ENCODE measurements around the gene KRT27.
"Not testable (repeated sequence)": the region's sequence is repeated elsewhere in the genome, so short reads cannot be mapped to it uniquely, and the experiment has no call there.

KRT27 gene, protein sequence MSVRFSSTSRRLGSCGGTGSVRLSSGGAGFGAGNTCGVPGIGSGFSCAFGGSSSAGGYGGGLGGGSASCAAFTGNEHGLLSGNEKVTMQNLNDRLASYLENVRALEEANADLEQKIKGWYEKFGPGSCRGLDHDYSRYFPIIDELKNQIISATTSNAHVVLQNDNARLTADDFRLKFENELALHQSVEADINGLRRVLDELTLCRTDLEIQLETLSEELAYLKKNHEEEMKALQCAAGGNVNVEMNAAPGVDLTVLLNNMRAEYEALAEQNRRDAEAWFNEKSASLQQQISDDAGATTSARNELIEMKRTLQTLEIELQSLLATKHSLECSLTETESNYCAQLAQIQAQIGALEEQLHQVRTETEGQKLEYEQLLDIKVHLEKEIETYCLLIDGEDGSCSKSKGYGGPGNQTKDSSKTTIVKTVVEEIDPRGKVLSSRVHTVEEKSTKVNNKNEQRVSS

DNA sequence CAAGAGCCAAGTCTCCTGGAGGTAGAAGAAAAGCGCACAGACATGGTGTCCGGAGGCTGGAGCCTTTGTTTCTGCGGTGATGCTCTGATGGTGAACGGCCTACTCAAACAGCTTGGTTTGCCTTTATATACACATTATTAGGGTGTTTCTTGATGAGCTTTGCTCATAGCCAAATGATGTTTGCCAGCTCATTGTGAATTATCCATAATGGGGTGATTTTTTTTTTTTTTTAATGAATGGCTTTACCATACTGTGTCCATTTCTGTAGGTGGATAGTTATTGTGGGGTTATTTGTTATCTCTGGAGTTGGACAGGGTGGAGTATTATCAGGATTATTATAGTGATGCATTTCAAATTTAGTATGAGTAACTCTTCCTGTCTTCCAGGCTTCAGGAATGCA, at the start of gene KRT27:
KRT27 (minus strand) TSS at position 101 of the 400 bp plus-strand sequence; CDS start at position 44, 57 bp downstream.
- DNase-seq (ENCODE audit: low read depth): no peak

DNA sequence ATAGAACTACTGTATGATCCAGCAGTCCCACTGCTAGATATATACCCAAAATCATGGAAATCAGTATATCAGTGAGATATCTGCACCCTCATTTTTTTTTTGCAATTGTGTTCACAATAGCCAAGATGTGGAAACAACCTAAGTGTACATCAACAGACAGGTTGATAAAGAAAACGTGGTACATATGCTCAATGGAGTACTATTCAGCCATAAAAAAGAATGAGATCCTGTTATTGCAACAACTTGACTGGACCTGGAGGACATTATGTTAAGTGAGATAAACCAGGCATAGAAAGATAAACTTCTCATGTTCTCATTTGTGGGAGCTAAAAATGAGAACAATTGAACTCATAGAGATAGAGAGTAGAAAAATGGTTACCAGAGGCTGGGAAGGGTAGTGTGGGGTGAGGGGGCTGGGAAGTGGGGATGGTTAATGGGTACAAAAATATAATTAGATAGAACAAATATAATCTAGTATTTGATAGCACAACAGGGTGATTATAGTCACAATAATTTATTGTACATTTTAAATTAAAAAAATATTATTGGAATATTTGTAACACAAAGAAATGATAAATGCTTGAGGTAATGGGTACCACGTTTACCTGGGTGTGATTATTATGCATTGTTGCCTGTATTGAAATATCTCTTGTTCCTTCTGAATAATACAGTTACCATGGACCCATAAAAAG, 47.9 kb upstream of the KRT27 start:
- DNase-seq (ENCODE audit: low read depth): no peak

DNA sequence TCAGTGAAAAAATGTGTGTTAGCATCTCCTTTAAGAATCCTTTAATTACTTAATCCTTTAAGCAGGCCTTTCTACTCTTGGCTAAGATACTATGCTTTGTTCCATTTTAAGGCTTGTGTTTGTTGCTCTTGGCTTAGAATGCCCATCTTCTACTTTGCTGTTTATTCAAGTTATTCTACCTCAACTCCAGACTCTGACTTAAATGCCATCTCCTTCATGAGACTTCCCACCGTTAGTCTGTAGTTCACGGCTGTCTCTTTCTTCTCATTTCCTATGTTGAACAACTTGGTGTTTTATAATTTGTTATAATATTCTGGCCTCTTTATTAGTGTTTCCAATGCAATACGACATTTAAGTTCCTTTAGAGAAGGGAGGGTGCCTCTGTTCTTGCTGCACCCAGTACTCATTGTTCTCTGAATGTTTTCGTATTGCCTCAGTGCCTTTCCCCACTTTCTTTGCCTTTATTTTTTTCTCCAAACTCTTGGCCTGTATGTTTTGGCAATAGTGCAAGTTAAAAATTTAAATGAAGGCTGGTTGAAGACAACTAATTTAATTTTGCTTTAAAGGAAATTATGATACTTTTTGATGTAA, 46.2 kb upstream of the KRT27 start:
- no peak for DNase-seq (ENCODE audit: low read depth)

DNA sequence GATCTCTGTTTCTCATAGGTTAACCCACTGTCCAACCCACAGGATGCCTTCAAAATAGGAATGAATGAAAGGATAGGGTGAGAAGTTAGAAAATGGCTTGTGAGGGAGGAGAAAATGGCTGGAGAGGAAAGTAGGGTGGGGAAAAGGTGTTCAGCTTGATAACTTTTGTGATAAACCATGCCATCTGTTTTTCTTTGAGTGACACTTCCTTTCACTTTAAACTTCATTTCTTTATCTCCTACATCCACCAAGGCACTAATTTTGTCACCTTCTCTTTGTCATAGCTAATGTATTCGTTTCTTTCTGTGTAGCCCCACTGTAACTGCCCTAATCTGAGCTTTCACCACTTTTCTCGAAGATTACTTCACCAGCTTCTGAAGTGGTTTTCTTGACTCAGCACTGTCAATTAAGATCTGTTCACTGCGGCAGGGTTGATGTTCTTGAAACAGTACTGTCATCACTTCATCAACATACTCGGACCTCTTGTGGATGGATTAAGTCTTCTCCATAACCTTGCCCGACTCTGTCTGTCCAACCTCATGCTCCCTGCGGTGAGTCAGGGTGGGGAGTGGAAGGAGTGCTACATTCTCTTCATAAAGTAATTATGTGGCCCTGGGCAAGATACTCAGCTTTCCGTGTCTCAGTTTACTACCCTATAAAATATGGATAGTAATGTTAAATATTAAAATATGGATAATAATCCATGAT, 45.5 kb upstream of the KRT27 start:
- peak; percentile 96 for DNase-seq (ENCODE audit: low read depth)

DNA sequence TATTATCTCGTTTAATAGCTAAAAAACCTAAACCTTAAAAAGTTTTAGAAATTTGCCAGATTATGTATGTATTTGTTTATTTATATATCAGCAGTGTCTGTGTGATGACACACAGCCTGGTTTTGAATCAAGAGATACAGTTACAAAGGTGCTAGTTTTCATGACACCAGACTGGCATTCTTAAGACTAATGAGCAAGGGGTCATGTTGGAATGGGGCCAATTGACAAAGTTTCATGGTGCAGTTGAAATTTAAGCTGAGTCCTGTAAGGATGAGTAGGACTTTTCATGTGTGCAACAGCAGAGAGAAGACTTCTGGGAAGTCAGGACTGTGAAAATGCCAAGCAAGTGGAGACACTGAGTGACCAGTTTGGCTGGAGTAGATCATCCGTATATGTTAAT, 43.2 kb upstream of the KRT27 start:
- no peak for DNase-seq (ENCODE audit: low read depth)

DNA sequence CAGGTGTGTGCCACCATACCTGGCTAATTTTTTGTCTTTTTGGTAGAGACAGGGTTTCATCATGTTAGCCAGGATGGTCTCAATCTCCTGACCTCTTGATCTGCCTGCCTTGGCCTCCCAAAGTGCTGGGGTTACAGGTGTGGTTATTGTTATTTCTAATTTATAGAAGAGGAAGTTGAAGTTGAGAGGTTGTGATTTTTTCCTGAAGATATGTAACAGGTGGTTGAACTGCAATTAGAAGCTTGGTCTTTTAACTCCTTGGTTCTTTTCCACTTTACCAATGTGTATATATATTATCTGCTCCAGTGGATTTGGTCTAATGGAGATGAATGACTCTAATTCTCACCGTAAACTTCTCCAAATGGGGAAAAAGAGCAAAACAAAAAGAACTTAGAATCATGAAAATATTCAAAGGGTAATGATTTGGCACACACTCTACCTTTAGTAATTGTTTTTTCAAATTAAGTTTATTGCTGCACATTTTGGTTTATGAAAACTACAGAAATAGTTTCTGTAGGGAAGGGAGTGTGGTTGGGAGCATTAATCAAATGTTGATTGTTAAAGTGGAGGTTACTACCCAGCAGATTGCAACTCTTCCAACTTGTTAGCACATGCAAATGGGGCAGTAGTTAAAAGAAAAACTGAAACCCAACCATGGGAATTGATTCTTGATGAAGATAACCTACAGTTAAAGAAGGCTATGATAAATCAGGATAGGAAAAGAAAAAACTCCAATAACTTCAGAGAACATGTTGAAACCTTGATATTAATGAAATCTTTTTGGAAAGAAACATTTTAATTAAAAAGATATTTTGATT, 41.9 kb upstream of the KRT27 start:
- no peak for DNase-seq (ENCODE audit: low read depth)

DNA sequence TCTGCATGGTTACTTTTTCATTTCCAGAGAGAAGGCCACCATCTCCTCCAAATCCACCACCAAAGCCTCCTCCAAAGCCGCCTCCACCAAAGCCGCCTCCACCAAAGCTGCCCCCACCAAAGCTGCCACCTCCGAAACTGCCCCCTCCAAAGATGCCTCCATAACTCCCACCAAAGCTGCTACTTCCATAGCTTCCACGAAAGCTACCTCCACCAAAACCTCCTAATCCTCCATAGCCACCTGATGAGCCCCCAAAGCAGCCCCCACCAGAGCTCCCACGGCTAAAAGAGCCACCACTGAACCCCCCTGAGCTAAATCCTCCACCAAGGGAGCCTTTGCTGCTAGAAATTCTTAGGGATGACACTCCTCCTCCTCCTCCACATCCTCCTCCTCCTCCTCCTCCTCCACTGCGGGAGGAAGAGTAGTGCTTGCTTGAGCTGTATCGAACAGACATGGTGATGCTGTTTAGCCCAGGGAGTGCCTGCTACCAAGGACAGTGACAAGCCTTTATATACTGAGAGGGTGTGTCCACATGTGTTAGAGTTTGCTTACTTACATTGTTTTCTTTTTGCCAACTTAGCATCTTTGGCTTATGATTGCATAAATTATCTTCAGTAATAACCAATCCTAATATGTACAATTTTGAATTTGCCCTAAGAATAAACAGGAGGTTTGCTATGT, 39.9 kb upstream of the KRT27 start, which contains the start of gene KRT10:
KRT10 (minus strand) TSS at position 483 of the 681 bp plus-strand sequence; CDS start at position 454, 29 bp downstream.
- no peak for DNase-seq (ENCODE audit: low read depth)

DNA sequence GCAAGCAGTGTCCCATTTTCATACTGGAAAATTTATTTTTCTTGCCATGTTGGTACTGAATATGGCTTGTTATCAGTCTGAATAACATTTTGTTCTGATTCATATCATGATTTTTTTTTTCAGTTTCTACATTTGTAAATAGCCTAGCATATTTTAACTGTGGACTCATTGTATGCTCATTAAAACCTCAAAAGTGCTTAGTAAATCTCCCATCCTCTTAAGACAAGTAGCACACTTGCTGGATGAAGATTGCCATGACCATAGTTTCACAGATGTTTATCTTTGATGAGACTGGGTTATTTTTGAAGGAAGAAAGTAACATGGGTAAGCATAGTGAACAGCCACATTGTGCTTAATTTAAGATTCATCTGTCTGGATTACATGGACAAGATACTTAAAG, 39.2 kb upstream of the KRT27 start:
- DNase-seq (ENCODE audit: low read depth): peak; percentile 90

DNA sequence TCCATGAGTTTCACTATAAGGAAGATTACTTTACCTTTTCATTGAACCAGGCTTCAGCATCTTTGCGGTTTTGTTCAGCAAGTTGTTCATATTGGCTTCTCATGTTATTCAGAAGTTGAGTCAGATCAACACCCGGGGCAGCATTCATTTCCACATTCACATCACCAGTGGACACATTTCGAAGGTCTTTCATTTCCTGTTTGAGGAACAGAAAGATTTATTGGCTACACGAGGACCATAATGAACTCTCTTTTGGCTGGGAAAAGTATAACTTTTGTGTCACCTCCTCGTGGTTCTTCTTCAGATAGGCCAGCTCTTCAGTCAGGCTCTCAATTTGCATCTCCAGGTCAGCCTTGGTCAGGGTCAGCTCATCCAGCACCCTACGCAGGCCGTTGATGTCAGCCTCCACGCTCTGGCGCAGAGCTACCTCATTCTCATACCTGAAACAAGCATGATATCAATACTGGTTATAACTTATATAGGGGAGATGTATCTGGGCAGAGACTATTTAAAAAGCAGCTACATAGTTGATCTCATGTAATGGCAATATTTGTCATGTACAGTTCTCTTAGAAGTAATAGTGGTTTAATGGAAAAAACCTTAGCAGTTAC, 38.0 kb upstream of the KRT27 start:
- no peak for DNase-seq (ENCODE audit: low read depth)

DNA sequence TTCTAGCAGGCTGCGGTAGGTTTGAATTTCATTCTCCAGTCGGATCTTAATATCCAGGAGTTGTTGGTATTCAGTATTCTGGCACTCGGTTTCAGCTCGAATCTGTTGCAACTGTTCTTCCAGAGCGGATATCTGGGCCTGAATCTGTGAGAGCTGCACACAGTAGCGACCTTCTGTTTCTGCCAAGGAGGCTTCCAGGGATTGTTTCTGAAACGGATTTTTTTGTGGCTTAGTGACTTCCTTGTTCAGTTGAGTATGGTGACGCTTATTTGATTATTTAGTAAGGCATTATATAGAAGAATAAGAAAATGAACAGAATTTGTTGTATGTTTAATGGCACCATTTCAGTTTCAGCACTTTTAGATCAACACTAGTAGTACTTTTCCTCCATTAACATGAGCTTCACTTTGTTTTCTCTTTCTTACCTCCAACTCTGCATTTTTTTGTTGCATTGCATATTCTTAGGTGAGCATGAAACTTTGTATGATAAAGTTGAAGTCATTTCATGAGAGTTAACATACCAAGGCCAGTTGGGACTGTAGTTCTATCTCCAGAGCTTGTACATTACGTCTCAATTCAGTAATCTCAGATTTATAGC, 37.3 kb upstream of the KRT27 start:
- peak; percentile 70 for DNase-seq (ENCODE audit: low read depth)

DNA sequence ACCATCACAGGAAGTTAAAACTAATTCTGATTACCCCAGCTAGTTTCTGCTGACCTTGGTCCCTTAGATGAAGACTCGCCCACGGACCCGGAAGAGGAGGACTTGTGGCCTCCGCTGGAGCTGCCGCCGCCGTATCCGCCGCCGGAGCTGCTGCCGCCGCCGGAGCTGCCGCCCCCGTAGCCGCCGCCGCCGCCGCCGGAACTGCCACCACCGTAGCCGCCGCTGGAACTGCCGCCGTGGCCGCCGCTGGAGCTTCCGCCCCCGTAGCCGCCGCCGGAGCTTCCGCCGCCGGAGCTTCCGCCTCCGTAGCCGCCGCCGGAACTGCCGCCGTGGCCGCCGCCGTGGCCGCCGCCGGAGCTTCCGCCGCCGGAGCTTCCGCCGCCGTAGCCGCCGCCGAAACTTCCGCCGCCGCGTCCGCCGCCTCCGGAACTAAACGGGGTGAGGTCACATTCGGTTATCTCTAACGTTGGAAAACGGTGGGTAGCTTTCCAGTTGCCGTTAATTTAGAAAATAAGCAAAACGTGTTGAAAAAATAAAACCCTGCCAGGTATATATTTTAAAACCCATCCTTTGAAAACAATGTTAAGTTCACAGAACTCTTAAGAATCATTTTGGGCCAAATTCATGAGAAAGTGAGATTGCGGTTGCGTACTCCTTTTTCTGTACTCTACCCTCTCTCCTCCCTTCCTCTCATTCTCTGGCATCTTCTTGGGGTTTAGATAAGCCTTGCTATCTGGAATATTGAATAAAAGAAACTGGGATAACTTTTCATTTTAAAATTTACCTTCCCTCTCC, 36.6 kb upstream of the KRT27 start:
- peak; percentile 72 for DNase-seq (ENCODE audit: low read depth)

DNA sequence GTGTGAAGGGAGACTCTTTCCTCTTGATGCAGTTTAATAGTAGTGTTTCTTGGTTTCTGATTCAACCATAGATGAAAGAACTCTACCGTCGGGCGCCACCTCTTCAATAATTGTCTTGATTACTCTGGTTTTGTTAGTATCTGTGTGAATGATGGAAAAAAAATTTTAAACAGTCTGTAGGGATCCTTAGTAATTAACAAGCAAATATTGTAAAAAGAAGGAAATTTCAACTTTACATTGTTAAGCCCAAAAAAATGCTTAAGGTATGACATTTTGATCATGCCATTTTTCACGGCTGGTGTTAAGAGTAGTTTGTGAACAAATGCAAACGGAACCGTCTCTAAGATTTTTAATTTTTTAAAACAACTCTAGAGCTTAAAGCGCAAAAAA, 36.0 kb upstream of the KRT27 start:
- no peak for DNase-seq (ENCODE audit: low read depth)

DNA sequence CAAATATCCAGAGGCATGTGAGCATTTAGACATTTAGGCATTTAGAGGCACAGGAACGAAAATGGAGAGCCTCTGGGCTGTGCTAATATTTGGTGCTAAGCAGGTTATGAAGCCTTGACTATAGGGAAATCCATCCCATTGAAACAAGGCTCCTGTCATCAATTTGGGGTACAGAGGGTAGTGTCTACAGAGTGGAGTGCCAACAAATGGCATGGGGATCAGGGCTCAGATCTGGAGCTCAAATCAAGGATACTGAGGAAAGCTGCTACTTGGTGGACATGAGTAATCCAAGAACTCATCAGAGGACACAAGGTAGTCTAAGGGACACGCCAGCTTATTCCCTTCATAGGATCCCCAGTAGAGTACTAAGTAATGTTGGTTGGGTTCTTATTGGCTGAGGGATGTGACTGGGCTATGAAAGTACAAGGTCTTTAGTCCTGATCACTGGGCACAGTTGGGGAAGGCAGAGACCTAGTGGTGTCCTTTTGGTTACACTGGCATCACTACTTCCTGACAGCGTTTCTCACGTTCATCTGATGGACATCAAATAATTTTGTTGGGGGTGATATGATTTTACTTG, 34.8 kb upstream of the KRT27 start:
- no peak for DNase-seq (ENCODE audit: low read depth)

DNA sequence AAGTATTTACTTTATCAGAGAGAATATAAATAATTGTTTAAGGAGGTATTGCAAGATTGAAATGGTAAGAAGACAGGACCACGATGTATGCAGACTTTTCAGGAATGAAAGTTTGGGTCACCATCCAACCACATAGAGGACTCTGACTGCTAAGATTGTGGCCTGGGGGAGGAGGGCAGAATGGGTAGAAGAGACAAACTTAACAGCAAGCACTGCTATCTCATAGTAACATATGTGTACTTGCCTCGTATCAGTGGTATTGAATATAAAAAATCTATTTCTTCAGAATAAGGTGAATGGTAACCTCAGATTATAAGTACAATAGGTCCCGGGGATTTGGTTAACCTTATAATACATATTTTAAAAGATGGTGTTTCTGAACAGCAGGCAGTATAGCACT, 34.2 kb upstream of the KRT27 start:
- no peak for DNase-seq (ENCODE audit: low read depth)

DNA sequence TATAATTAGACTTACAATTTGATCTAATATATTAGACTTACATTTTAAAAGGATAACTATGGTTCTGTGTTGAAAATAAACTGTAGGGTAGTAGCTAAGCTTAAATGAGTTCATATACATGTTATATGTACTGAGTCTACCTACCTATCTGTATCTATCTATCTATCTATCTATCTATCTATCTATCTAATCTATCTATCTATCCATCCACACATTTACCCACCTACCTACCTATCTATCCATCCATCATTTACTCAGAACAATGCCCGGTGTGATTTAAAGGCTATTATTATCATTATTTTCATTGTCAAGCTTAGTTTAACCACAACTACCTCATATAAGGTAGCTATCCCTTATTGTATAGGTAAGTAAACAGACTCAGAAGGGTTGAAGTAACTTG, 33.0 kb upstream of the KRT27 start:
- no peak for DNase-seq (ENCODE audit: low read depth)

DNA sequence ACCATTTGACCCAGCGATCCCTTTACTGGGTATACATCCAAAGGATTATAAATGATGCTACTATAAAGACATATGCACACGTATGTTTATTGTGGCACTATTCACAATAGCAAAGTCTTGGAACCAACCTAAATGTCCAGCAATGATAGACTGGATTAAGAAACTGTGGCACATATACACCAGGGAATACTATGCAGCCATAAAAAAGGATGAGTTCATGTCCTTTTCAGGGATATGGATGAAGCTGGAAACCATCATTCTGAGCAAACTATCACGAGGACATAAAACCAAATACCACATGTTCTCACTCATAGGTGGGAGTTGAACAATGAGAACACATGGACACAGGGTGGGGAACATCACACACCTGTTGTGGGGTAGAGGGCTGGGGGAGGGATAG, 32.3 kb upstream of the KRT27 start:
- not testable (repeated sequence) for DNase-seq (ENCODE audit: low read depth)

DNA sequence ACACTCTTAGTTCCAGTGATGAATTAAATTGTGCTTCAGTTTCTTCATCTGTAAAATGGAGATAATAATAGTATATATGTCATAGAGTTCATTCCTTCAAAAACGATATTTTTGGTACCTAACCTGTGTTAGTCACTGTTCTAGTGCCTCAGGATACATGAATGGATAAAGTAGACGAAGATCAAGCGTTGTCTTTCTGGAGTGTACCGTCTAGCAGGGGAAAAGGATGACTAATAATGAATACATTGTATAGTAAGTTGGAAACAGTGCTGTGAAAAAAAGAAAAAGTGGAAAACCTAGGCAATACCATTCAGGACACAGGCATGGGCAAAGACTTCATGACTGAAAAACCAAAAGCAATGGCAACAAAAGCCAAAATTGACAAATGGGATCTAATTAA, 31.5 kb upstream of the KRT27 start:
- no peak for DNase-seq (ENCODE audit: low read depth)

DNA sequence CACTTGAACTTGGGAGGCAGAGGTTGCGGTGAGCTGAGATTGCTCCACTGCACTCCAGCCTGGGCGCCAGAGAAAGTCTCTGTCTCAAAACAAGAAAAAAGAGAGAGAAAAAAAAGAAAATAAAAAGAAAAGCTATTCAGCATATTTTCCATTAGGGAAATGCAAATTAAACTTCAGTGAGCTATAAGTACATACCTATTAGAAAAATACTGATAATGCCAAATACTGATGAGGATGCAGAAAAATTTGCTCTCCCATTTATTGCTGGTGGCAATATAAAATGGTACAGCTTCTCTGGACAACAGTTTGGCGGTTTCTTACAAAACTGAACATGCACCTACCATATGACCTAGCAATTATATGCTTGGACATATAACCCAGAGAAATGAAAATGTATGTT, 30.3 kb upstream of the KRT27 start:
- no peak for DNase-seq (ENCODE audit: low read depth)

DNA sequence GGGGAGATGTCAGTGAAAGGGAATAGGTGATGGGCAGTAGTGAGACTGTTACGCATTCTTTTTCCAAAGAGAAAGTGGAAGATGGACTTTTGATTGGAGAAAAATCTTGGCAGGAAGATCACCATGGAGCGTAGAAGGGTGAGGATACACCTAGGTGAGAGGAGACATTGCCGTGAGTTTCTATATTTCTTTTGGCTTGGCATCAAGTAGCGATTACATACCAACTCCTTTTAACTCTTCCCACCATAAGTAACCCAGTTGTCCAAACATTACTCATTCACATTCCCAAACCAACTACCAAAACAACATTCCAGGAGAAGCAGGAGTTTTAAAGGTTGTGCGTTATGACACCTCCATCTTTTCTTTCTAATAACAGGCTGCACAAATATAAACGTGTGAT, 28.1 kb upstream of the KRT27 start:
- no peak for DNase-seq (ENCODE audit: low read depth)

Data from amniotic epithelial cell (primary cell).